ENCODE measurements around the gene NYAP2.

NYAP2 gene

DNA sequence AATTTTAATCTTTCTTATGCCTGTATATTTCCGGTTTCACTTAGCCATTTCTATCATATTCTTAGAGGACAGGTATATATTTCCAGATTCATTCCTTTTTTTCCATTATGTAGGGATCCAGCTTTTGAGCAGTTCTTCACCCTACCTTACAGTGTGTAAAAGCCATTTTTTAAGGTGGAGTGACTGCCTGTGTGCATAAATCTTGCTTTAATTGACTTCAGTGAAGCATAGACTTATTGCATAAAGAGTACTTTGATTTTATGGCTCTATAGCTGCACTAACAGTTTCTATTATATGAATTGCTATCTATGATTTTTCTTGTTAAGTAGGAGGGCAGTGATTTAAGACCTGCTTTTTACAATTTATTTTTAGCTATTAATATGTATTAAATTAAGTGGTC lies 132.6 kb downstream of the NYAP2 start:
- no peak for DNase-seq (ENCODE audit: low read depth)
- H3K4me3 ChIP-seq (ENCODE audit: low read depth, low read length) = no peak overlapping the region

DNA sequence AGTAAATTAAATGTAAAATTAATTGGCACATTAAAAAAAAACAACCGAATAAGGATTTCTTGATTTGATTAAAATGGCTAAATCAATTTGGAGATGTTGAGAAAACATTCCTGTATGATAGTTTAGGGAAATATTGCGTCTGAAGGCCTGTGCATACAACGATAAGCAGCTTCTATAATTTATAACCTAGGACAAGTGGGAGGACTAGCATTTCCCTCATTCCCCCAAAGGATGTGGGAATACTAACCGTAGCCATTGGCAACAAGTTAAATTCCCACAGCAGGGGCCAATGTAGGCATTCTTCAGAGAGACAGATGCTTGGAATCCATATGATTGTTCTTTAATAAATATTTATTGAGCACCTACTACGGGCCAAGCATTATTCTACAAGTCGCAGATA lies 134.5 kb downstream of the NYAP2 start:
- DNase-seq (ENCODE audit: low read depth) = no peak
- no peak overlapping the region for H3K4me3 ChIP-seq (ENCODE audit: low read depth, low read length)

DNA sequence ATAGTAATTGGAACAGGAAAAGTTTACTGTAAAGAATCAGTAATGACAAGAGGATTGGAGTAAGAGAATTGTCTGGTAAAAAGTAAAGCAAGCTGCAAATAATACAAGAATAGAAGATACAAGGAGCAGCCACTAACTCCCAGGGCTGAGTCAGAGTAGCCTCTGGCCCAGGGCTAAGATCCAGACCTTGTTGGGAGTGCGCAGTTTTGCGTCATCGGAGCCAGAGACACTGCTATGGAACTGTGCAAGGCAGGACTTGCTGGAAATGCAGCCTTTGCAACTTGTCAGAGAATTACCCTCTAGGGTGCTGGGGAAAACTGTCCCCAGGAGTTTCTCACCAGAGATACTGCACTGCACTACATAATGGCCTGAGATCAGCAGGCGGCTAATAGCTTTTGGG lies 135.2 kb downstream of the NYAP2 start:
- no peak overlapping the region for H3K4me3 ChIP-seq (ENCODE audit: low read depth, low read length)
- DNase-seq (ENCODE audit: low read depth) = no peak

DNA sequence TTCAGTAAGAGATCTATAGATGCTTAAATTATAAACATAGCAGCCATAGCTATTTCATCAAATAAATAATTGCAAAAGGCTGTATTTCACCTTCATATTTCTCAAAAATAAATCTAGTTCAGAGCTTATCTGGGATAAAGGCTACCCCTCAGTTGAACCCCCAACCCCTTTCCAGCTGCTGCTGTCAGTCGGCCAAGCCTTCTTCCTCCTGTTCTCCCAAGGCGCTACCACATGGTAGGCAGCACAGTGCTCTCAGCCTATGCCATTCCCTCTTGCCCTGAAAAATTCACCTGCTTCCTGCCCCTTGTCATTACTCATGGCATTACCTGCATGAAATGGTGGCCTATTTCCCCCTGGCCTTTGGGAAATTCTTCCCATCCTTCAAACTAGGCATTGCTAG lies 136.5 kb downstream of the NYAP2 start:
- no peak for DNase-seq (ENCODE audit: low read depth)
- H3K4me3 ChIP-seq (ENCODE audit: low read depth, low read length) = no peak overlapping the region

DNA sequence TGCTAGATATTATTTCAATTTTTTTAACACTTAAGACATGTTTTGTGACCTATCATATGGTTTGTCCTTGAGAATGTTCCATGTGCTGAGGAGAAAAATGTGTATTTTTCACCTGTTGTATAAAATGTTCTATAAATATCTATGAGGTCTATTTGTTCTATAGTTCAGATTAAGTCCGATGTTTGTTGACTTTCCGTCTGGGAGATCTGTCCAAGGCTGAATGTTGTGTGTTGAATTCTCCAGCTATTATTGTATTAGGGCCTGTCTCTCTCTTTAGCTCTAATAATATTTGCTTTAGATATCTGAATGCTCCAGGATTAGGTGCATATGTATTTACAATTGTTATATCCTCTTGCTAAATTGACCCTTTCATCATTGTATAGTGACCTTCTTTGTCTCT lies 144.1 kb downstream of the NYAP2 start:
- no peak overlapping the region for H3K4me3 ChIP-seq (ENCODE audit: low read depth, low read length)
- no peak for DNase-seq (ENCODE audit: low read depth)

DNA sequence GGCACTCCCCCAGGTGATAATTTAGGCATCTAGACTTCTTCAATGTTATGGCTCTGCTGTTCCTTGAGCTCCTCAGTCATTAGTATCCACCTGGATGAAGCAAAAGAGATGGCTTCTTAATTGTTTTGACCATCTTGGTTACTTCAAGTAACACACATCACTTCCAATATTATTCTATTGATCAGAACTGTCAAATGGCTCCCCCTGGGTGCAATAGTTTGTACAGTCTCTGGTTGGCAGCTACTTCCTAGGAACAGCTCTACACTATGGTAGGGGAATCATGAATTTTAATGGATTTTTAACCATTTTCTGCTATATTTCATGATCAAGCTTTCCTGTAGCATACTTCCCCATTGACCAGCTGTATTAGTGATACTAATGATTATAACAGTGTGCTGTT lies 157.0 kb downstream of the NYAP2 start:
- no peak overlapping the region for H3K4me3 ChIP-seq (ENCODE audit: low read depth, low read length)
- DNase-seq (ENCODE audit: low read depth) = no peak

DNA sequence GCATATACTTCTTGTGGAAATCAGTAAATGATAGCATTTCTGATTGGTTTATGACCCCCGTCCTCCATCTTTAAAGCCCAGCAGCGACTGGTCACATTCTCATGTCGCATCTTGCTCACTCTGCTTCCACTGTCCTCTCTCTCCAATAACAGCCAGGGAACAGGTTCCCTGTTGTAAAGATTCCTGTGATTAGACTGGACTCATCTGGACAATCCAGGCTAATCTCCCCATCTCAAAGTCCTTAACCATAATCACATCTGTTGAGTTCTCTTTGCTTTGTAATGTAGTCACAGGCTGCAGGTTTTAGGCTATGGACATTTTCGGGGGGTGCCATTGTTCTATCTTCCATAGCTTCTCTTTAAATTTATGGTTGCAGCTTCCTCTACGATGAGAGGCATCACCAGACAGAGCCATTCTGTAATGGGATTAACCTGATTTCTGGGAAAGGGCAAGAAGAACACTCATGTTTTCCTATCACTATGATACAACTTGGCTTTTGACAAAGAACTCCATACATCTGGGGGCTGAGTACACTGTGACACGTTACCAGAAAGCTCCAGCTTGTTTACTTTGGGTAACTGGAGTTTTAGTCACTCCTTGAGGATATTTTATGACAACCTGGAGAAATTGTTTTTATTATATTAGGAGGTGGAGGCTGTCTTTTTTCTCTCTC lies 159.0 kb downstream of the NYAP2 start:
- no peak overlapping the region for H3K4me3 ChIP-seq (ENCODE audit: low read depth, low read length)
- no peak for DNase-seq (ENCODE audit: low read depth)

DNA sequence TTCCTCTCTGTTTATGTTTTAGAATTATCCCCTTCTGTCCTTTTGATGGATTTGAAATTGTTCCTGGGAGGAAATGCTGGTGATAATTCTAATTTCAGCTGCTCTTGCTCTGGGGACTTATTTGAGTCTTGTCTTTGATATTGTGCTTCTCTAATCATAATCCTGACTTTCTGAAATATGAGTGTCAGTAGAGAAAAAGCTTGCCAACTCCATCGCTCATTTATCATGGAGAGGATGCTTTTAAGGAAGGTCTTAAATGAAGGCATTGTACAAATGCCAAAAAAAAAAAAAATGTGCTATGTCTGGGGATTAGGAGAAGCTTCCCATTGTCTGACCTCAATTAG lies 159.5 kb downstream of the NYAP2 start:
- no peak for DNase-seq (ENCODE audit: low read depth)

DNA sequence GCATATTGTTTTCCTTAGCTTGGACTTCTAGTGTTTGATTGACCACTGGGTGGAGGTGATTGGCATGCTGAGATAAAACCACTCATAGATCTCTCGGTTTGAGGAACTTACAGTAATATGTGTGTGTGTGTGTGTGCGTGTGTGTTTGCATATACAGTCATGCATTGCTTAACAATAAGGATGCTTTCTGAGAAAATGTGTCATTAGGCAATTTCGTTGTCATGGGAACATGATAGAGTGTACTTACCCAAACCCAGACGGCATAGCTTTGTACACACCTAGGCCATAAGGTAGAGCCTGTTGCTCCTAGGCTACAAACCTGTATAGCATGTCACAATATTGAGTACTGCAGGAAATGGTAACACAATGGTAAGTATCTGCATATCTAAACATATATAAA lies 167.3 kb downstream of the NYAP2 start:
- no peak for DNase-seq (ENCODE audit: low read depth)
- H3K4me3 ChIP-seq (ENCODE audit: low read depth, low read length) = no peak overlapping the region

More for the DNA sequence above, 159.5 kb downstream of the NYAP2 start:
- H3K4me3 ChIP-seq (ENCODE audit: low read depth, low read length) = no peak overlapping the region

DNA sequence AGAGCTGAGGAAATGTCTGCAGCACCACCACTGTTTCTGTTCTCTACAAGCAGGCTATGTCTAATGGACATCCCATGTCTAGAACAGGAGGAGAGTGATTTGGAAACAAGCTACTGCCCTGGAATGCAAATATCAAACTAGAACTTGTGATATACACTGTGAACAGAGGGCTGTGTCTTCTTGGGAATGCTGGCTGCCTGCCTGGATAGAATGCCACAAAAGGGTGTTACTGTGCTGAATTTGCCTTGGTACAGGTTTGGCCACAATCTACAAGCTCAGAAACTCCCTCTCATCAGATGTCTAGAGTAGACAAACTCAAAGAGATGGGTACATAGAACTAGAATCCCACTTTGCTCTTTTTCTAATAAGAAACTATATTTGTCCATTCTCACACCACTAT lies 170.5 kb downstream of the NYAP2 start:
- no peak overlapping the region for H3K4me3 ChIP-seq (ENCODE audit: low read depth, low read length)
- DNase-seq (ENCODE audit: low read depth) = no peak

DNA sequence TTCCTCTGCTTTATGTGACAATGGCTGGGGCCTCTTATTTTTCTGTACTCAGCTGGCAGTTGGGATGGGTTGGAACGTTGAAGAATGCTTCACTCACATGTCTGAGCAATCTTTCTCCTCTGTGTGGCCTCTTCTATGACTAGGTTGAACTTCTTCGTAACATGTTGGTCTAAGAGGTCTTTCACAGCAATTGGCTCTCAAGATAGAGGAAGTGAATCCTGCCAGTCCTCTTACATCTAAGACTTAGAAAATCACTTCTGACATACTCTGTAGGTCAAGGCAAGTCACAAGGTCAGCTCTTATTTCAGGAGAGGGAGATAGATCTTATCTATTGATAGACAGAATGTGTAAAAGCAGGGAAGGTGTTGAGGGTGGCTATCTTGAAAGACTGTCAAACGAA lies 174.1 kb downstream of the NYAP2 start:
- no peak overlapping the region for H3K4me3 ChIP-seq (ENCODE audit: low read depth, low read length)
- no peak for DNase-seq (ENCODE audit: low read depth)

DNA sequence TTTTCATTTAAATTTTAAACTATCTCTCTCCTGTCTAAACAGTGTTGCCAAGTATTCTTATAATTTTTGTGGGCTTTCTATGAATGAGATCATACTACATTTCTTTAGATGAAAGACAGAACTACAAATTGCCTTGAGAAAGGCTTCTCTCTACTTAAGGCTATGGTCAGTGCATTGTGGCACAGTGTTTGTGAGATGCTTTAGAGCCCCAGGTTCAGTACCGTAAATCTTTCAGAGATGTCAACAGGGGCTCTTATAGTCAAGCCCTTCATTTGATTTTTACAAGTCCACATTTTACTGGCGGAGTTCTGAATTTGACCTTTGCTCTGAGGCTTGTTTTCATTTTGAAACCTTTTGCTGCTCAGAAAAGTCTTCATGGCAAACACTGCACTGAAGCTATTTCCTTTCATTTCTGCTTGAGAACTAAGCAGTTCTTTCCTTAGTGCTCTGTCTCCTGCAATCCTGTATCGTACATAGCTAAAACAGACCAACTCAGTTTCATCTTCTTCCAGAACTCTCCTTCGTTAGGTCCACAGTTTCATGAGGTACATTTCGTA lies 175.2 kb downstream of the NYAP2 start:
- DNase-seq (ENCODE audit: low read depth) = no peak

DNA sequence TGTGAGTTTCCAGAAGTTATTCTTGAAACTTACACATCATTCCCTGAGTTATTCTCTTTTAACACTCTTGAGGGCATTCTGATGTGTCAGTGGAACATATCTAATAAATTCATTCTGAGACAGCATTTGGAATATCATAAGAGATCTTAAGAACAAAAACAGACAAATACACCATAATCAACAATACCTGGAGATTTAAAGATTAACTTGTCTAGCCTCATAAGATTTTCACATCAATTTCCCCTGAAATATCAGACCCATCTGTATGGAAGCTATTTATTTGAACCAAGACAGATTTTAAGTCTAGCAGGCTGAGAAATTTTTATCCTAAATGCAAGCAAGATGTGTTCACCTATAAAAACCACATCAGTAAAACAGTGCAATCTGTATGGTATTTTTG lies 181.6 kb downstream of the NYAP2 start:
- DNase-seq (ENCODE audit: low read depth) = no peak
- H3K4me3 ChIP-seq (ENCODE audit: low read depth, low read length) = no peak overlapping the region

More for the DNA sequence above, 175.2 kb downstream of the NYAP2 start:
- no peak overlapping the region for H3K4me3 ChIP-seq (ENCODE audit: low read depth, low read length)

DNA sequence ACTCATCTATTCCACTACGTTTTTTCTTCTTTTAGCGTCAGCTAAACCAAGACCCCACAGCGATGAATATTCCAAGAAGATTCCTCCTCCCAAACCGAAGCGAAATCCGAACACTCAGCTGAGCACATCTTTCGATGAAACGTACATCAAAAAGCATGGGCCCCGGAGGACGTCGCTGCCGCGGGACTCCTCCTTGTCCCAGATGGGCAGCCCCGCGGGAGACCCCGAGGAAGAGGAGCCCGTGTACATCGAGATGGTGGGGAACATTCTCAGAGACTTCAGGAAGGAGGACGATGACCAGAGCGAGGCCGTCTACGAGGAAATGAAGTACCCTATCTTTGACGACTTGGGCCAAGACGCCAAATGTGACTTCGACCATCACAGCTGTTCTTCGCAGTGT lies 182.4 kb downstream of the NYAP2 start:
- H3K4me3 ChIP-seq (ENCODE audit: low read depth, low read length) = no peak overlapping the region
- no peak for DNase-seq (ENCODE audit: low read depth)

DNA sequence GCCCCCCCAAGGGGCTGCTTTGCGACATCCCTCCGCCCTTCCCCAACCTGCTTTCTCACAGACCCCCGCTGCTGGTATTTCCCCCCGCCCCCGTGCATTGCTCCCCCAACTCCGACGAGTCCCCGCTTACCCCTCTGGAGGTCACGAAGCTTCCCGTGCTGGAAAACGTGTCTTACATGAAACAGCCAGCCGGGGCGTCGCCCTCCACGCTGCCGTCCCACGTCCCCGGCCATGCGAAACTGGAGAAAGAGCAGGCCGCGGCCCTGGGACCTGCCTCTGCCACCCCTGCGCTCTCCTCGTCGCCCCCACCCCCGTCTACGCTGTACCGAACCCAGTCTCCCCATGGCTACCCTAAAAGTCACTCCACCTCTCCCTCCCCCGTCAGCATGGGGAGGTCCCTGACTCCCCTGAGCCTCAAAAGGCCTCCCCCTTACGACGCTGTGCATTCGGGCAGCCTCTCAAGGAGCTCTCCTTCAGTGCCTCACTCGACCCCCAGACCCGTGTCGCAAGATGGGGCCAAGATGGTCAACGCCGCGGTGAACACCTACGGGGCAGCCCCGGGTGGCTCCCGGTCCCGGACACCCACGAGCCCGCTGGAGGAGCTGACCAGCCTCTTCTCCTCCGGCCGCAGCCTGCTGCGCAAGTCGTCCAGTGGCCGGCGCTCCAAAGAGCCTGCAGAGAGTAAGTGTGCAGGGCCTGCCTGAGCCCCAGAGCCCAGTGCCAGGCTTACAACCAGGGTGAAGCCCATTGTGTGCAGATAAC lies 183.0 kb downstream of the NYAP2 start:
- H3K4me3 ChIP-seq (ENCODE audit: low read depth, low read length) = no peak overlapping the region
- DNase-seq (ENCODE audit: low read depth) = no peak

DNA sequence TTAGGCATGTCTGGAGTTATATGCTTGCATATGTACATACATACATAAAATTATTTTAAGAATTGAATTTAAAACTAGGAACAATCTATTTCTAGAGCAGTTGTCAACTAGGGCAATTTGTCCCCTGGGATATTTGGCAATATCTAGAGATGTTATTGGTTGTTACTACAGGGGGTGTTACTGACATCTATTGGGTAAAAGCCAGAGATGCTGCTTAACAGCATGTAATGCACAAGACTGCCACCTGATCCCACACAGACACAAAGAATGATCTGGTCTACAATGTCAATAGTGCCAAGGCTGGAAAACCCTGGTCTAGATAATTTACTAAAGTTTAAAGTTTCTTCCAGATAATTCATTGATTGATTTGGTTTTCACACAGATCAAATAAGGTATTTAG lies 185.3 kb downstream of the NYAP2 start:
- no peak for DNase-seq (ENCODE audit: low read depth)
- H3K4me3 ChIP-seq (ENCODE audit: low read depth, low read length) = no peak overlapping the region

DNA sequence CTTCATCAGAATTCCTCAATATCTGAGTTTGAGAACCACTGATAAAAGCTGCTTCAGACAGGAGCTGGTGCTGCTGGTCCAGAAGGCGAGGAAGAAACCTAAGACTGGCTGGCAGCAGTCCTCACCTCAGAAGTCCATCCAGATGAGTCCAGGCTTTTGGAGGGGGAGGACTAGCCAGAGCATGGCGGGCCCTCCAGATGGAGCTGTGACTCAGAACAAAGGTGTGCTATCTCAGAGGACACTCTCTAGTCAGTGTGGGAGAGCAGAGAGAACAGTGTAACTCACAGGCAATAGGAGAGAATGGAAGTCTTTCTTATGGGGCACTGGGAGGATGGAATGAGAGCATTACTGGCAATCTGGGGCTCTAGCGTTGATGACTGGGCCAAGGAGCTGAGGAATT lies 191.4 kb downstream of the NYAP2 start:
- no peak for DNase-seq (ENCODE audit: low read depth)
- no peak overlapping the region for H3K4me3 ChIP-seq (ENCODE audit: low read depth, low read length)

DNA sequence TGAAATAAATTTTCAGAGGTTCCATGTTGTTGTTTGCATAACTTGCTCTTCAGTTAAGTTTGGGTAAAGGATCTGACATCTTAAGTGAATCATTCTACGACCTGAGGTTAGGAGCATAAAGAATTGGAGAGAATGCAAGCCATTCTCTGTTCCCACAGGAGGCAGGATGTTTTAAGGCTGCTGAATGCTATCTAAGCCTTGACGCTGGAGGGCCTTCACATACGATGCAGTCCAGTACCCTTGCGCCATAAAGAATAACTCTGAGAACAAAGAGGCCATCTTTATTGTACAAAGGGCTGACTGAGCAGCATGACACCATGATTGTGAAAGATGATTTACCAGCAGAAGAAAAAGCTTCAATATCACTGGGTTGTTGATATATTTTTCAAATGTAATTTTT lies 198.4 kb downstream of the NYAP2 start:
- H3K4me3 ChIP-seq (ENCODE audit: low read depth, low read length) = no peak overlapping the region
- no peak for DNase-seq (ENCODE audit: low read depth)

DNA sequence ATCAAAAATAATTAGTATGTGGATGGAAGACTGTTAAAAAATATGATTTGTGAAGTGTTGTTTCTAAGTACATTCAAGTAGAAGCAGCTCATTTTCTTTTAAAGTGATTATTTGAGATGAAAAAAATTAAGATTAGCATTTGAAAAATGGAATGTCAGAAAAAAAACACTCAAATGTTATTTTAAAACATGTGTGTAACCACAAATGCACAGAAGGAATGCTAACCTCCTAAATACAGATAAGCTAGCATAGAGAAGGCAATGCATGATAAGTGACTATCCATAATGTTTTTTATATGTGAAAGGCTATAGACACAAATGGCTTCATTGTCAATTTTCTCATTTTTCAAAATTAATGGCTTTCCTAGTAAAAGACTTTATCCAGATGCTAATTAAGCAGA lies 198.9 kb downstream of the NYAP2 start:
- no peak for DNase-seq (ENCODE audit: low read depth)
- no peak overlapping the region for H3K4me3 ChIP-seq (ENCODE audit: low read depth, low read length)

DNA sequence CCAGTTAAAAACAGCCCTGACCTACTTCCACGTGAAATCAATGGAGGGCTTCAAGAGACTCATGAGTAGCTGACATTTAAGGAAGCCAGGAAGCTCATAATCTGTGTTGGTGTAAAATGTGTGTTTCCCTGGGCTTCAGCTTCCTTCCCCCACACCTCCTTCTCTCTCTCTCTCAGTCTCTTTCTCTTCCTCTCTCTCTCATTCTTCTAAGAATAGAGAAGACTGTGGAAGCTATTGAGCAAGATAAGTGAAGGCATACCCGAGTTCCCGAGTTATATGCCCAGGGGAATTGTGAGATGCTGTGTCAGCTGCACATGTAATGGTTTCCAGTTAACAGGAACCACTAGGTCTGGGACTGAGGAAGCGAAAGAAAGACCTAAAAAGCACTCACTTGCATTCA lies 199.4 kb downstream of the NYAP2 start:
- no peak for DNase-seq (ENCODE audit: low read depth)
- H3K4me3 ChIP-seq (ENCODE audit: low read depth, low read length) = no peak overlapping the region

DNA sequence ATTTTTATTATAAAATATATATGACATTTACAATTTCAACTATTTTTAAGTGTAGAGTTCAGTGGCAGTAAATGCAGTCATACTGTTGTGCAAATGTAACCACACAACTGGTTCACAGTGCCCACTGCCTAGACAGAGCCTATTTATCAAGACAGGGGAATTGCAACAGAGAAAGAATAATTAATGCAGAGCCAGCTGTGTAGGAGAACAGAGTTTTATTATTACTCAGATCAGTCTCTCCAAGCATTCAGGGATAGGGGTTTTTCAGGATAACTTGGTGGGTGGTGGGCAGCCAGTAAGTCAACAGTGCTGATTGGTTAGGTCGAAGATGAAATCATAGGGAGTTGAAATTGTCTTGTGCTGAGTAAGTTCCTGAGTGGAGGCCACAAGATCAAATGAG lies 200.3 kb downstream of the NYAP2 start:
- H3K4me3 ChIP-seq (ENCODE audit: low read depth, low read length) = no peak overlapping the region
- DNase-seq (ENCODE audit: low read depth) = no peak
